ENCODE data around the gene OR13C9.
"Not testable (repeated sequence)": the region's sequence is repeated elsewhere in the genome, so short reads cannot be mapped to it uniquely, and the experiment has no call there.

The OR13C9 gene, protein sequence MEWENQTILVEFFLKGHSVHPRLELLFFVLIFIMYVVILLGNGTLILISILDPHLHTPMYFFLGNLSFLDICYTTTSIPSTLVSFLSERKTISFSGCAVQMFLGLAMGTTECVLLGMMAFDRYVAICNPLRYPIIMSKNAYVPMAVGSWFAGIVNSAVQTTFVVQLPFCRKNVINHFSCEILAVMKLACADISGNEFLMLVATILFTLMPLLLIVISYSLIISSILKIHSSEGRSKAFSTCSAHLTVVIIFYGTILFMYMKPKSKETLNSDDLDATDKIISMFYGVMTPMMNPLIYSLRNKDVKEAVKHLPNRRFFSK

DNA sequence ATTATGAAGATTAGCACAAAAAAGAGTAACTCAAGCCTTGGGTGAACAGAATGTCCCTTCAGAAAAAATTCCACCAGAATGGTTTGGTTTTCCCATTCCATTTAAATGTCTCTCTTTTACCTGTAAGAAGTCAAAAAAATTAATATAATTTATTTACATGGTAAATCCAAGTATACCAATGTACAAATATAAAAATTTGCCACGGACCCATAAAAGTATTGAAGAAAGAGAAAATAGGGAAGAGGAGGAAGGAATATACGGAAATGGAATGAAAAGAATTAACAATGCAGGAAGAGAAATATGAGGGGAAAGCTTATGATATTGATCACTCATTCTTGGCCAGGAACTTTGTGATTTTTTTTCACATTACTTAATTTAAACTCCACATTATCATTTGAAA lies at the start of gene OR13C9:
Gene OR13C9, minus strand, starts transcription at position 101 of the 400 bp plus-strand sequence. Its CDS starts 0 bp downstream, at position 101.
- no peak for DNase-seq

DNA sequence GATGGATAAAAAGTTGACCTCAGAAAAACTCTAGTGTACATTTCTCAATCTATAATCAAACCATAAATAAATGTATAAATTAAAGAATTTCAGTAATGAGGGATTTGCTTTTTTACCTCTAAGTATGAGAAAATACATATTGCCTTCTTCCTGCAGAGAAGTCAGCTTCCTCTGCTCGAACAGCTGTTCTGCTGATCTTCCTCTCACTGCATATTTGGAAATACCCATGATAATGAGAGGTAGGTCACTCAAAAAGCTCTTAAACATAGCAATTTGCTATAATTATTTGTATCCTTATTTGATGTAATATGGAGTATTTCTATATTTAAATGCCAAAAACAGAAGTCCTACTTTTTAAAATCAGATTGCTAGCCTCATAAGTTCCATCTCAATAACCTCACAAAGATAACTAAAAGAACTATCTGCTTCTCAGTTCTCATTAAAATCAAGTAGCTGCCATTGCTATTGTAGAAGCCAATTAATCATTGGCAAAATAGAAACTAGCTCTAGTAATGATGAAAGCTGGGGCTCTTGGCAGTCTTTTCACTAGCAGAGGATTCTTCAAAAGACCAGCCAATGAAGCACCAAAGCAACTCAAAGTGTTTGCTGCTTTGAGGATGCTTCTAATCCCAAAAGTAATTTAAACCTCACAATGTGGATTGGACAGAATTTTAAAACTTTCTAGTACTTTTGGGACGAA lies 40.6 kb upstream of the OR13C9 start:
- no peak for DNase-seq

DNA sequence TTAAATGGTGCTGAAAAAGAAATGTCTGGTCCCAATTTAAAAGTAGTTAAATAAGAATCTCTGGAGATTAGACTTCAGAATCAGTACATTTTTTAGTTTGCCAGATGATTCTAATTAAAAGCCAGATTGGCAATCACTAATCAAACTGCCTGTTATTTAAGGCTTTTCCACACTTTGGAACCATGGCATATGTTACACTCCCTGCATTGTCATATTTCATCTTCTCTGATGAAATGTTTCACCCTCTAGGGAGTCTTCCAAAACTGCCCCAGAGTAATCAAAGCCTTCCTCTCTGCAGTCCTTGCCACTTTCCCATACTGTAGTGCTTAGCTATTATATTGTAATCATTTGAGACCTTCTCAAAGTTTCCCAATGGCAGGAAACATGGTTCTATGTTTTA lies 17.5 kb upstream of the OR13C9 start:
- no peak for DNase-seq

DNA sequence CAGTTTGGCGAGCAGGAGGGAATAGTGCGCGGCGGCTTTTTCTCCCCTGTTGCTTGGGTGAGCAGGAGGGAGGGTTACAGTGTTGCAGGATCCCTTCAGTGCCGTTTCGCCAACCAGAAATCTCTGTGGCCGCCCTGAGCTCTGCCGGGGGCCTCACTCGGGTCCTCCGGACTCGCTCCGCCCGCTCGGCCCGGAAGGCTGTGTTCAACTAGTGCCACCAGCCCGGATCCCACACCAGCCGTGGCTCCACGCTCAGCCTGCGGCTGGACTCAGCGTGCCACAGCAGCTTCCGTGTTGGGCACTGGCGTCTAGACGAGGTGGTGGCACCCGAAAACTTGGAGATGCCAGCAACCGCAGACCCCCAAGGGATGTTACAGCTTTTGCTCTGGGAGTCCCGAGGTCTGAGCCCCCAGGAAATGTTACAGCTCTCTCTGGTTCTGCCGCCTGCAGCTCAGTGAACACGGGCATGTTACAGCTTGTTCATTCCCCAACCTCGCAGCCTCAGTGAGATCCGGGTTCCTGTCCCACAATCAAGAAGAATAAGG lies 16.0 kb upstream of the OR13C9 start:
- DNase-seq = no peak

DNA sequence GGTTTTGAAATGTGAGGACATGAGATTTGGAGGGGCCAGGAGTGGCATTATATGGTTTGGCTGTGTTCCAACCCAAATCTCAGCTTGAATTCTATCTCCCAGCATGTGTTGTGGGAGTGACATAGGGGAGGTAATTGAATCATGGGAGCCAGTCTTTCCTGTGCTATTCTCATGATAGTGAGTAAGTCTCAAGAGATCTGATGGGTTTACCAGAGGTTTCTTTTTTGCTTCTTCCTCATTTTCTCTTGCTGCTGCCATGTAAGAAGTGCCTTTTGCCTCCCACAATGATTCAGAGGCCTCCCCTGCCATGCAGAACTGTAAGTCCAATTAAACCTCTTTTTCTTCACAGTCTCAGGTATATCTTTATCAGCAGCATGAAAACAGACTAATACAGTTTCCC lies 8.0 kb upstream of the OR13C9 start:
- not testable (repeated sequence) for DNase-seq

DNA sequence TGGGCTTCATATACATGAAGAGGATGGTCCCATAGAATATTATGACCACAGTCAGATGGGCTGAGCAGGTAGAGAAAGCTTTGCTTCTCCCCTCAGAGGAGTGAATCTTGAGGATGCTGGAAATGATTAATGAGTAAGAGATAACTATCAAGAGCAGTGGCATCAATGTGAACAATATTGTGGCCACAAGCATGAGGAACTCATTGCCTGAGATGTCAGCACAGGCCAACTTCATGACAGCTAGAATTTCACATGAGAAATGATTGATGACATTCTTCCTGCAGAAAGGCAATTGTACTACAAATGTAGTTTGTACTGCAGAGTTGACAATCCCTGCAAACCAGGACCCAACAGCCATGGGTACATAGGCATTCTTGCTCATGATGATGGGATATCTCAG lies 586 bp downstream of the OR13C9 start:
- DNase-seq = no peak

DNA sequence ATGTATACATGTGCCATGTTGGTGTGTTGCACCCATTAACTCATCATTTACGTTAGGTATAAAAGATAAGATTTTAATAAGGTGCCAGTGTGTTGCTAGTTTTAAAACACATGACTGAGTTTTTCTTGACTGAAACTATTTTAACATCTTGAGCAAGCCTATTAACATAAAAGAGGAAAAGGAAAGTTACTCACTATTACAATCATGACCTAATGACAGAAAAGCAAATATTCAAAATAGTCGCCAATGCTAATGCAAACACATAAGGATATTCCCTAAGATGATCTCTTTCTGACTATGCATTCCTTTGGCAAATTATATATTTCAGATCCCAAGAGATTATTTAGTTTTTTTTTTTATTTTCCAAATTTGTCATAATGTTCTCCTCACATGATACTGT lies 6.8 kb downstream of the OR13C9 start:
- no peak for DNase-seq

DNA sequence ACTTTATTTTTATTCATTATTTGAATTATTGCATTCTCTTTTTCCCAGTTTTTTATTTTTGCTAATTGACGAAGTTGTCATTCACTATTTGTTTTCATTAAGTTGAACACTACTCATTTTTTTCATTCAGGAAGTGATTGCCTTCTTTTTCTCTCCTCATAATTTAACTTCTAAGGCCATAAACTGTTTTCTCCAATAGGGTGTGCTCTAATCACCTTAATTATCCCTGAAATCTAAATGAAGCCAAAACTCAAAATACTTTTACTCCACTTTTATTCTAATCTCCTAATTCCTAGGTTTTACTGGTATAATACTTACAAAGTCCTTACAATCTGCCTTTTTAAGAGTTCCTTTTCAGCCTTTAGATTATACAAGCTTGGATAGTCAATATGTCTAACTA lies 9.7 kb downstream of the OR13C9 start:
- no peak for DNase-seq

DNA sequence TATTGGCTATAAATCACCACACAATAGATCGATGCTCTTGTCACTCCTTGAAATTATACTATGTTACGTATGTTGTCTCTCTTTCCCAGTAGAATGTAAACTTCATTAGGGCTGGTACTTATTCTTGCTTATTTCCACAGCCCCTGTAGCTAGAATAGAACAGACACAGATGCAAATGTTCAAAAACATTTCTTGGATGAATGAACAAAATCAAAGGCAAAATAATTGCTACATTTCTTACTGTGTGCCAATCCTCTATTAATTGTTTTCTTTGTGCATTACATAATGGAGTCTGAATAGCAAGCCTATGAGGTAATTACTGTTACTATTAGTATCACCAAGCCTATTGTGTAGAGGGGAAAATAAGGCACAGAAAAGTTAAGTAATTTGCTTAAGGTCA lies 11.9 kb downstream of the OR13C9 start:
- no peak for DNase-seq

DNA sequence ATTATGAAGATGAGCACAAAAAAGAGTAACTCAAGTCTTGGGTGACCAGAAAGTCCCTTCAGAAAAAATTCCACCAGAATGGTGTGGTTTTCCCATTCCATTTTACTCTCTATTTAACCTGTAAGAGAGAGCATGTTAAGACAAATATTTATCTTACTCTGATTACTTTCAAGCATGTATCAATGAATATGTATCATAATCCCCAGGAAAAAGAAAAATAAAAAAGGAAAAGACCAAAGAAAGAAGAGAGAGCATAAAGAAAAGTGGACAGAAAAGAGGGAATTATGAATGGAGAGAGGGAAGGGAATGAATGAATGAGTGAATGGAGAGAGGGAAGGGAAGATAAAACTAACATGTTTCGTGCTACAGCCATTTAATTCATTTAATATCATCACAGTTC lies 12.5 kb downstream of the OR13C9 start, which contains the start of gene OR13C2:
Gene OR13C2, minus strand, starts transcription at position 101 of the 400 bp plus-strand sequence. Its CDS starts 0 bp downstream, at position 101.
- DNase-seq = not testable (repeated sequence)

DNA sequence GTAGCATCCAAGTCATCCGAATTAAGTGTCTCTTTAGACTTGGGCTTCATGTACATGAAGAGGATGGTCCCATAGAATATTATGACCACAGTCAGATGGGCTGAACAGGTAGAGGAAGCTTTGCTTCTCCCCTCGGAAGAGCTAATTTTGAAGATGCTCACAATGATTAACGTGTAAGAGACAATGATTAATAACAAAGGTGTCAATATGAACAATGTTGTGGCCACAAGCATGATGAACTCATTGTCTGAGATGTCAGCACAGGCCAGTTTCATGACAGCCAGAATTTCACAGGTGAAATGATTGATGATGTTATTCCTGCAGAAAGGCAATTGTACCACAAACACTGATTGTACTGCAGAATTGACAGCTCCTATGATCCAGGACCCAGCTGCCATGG lies 13.2 kb downstream of the OR13C9 start:
- DNase-seq = no peak

DNA sequence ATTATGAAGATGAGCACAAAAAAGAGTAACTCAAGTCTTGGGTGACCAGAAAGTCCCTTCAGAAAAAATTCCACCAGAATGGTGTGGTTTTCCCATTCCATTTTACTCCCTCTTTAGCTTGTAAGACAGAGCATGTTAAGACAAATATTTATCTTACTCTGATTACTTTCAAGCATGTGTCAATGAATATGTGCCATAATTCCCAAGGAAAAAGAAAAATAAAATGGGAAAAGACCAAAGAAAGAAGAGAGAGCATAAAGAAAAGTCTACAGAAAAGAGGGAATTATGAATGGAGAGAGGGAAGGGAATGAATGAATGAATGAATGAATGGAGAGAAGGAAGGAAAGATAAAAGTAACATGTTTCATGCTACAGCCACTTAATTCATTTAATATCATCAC lies 18.7 kb downstream of the OR13C9 start, which contains the start of gene OR13C5:
Gene OR13C5, minus strand, starts transcription at position 101 of the 400 bp plus-strand sequence. Its CDS starts 0 bp downstream, at position 101.
- DNase-seq = not testable (repeated sequence)

DNA sequence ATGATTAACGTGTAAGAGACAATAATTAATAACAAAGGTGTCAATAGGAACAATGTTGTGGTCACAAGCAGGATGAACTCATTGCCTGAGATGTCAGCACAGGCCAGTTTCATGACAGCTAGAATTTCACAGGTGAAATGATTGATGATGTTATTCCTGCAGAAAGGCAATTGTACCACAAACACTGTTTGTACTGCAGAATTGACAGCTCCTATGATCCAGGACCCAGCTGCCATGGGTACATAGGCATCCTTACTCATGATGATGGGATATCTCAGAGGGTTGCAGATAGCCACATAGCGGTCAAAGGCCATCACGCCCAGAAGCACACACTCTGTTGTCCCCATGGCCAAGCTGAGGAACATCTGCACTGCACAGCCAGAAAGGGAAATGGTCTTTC lies 19.3 kb downstream of the OR13C9 start:
- not testable (repeated sequence) for DNase-seq

DNA sequence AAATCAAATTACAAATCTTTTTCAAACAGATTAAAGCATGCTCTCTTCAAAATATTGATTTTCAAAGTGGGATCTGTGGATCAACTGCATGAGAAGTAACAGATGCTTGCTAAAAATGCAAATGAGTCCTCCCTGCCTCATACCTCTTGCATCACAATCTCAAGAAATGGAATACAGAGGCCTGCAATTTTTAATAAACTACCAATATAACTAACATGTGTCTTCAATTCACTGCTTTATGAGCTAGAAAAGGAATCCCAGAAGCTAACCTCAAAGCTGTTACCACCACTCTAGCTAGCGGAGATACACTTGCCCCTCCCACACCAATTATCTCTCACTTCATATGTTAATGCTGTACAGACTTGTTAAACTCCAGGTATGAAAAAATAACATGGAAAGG lies 28.4 kb downstream of the OR13C9 start:
- no peak for DNase-seq

DNA sequence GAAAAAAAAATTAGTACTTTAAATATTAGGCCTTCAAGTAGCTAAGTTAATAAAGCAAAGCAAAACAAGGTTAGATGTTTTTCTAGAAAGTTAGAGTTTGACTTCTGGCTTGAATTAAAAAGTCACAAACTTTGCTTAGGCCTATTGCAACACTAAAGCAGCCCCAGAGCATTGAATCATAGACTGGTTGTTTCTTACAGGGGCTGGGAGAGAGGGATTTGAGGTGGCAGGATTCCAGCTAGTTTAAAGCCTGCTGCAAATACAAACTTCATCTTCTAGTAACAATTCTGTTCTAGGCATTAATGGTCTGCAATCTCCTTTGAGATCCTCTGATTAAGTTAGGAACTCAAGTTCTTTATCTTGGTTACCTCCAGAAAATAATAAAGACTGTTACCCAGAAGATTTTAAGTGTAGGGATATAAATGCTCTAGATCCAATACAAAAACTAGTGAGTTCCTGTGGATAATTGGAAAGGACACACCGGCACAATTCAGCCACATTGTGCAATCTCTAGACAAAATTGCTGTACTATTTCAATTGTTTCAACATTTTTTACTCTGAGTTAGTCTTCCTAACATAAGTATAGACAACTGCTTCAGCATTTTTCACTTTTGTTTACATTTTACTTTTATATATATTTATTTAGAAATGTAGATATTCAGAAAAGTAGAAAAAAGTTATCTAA lies 31.4 kb downstream of the OR13C9 start:
- no peak for DNase-seq

DNA sequence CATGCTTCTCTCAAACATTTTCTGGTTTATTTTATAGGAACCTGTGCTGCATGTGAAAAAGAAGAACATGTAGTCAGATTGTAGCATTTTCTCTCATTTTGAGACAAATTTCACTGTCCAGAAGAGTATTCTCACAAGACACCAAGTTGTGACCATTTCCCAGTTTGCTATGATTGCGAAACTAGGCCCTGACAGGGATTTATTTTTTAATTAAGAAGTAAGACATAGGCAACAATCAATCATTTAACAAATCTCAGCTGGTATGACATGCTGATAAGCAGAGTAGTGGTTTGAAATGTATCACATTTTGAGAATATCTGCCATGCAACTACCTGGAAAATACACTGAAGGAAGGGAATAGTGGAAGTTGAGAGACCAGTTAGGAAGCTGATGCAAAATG lies 37.4 kb downstream of the OR13C9 start:
- DNase-seq = no peak

DNA sequence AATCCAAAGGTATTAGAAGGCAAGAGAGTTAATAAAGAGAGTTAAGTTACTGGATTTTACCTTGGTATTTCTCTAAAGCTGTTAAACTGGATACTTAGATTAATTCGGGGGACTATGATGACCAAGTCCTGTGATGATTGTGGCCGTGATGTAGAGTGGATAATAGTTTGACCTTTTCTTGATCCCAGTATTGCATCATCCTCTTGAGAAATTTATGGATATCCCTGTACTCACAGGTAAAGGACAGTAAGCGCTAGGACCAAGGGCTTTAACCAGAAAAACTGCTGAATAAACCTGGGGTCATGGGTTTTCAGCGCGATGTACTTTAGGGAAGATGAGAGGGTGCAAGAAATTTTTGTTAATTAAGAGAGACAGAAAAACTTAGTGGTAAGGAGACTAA lies 40.7 kb downstream of the OR13C9 start:
- DNase-seq = no peak

DNA sequence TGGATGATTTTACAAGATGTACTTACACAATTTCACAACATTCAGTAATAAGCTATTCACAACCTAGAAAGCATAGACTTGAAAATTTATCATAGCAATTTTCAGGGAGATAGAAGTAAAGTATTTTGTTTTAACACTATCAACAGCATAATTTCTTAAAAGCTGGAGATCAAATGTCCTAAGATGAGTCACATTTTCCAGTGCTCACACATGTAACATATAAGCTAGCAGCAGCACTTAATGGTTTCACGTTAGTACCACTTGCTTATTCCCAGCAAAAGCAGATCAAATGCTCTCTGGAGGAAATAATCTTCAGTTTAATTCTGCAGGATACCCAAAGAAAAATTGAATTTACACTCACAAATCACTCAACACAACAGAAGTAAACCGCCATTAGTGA lies 42.5 kb downstream of the OR13C9 start:
- DNase-seq = no peak

DNA sequence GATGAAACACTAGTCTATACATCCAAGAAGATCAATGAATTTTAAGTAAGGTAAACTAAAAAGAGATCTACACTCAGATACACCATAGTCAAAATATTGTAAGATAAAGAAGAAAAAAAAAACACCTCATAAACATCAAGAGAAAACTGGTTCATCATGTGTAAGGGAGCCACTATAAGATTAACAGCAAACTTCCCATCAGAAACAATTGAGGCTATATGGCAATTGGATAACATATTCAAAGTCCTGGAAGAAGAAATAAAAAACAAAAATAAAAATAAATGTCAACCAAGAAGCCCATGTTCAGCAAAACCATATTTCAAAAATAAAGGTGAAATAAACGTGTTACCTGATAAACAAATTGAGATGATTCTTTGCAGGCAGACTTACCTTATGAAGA lies 45.4 kb downstream of the OR13C9 start:
- no peak for DNase-seq

DNA sequence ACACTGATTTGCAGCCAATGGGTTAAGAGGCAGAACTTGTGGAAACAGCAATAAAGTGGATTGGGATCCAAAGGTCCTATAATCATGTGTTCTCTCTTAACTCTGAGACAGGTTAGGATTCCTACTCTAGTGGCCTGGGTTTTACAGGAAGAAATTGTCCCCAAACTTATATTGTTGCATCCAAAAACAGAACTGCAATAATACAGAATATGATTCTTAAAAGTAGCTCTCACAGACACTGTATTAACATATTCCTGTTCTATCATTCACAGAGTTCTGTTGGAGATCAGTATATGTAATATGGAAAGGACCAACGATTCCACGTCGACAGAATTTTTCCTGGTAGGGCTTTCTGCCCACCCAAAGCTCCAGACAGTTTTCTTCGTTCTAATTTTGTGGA lies 49.1 kb downstream of the OR13C9 start, which contains the start of gene OR13C8:
Gene OR13C8, plus strand, starts transcription at position 301 of the 400 bp plus-strand sequence. Its CDS starts 0 bp downstream, at position 301.
- DNase-seq = no peak
